Panc1 (cell line): ENCODE results near the gene TXNIP. TPM values are rescaled to one million over a fixed set of nuclear protein-coding genes. Genes with fewer than 3 reads are reported as not detected.

Experiments
- ATAC-seq: fragments of 200-7000 bp; cut with Tn5 transposase; 2 replicates; pipeline ENCODE4 v1.9.1; 2020; ENCODE audit warnings: mild to moderate bottlenecking, moderate library complexity
- BruUV-seq: library from RNA; stranded (reverse); fragments of 400-500 nt; replicated peaks from 2 replicates; lab custom pipeline; 2021; lab: Mats Ljungman, UMichigan
- CTCF ChIA-PET: fragments of 300-600 bp; sonication (Branson Sonifier 250); formaldehyde crosslinking; loops from one replicate; lab custom pipeline; 2022; ENCODE audit warnings: antibody characterized with exemption; lab: Charles Lee
- POLR2A ChIA-PET: fragments of 300-600 bp; sonication (Branson Sonifier 250); formaldehyde crosslinking; loops from one replicate; lab custom pipeline; 2022; ENCODE audit warnings: antibody characterized with exemption; lab: Charles Lee
- DNase-seq: peaks from one replicate; pipeline ENCODE4 v3.0.0-alpha.2; 2010; ENCODE audit warnings: low read depth, low spot score
- H3K27ac ChIP-seq: 2 replicates; pipeline ENCODE4 v1.5.1; 2011; ENCODE audit warnings: mild to moderate bottlenecking, low read length, inconsistent platforms
- H3K27me3 ChIP-seq: fragments of 200-500 bp; sonication (Bioruptor generic); 2 replicates; pipeline ENCODE4 v1.6.0; 2014; ENCODE audit warnings: low read length, inconsistent platforms; ENCODE audit not compliant: control insufficient read depth, insufficient read depth
- H3K36me3 ChIP-seq: fragments of 200-500 bp; sonication (Bioruptor generic); 2 replicates; pipeline ENCODE4 v1.5.1; 2014; ENCODE audit warnings: inconsistent platforms, mild to moderate bottlenecking, low read length, moderate library complexity; ENCODE audit not compliant: control insufficient read depth, insufficient read depth
- H3K4me1 ChIP-seq: 2 replicates; pipeline ENCODE4 v1.5.1; 2011; ENCODE audit warnings: inconsistent platforms, mild to moderate bottlenecking, low read length, moderate library complexity; ENCODE audit not compliant: control insufficient read depth, insufficient read depth
- H3K4me3 ChIP-seq, 2 experiments: 2 replicates each; pipeline ENCODE4 v1.5.1; 2011 to 2012; ENCODE audit warnings: low read depth in 2 of 2, low read length in 2 of 2, mild to moderate bottlenecking in 2 of 2, inconsistent platforms in 1 of 2, moderate library complexity in 1 of 2
- H3K9me3 ChIP-seq: fragments of 200-500 bp; sonication (Bioruptor generic); 2 replicates; pipeline ENCODE4 v1.5.1; 2014; ENCODE audit warnings: low read depth, mild to moderate bottlenecking, inconsistent platforms, low read length, moderate library complexity; ENCODE audit not compliant: control insufficient read depth, insufficient read depth
- POLR2AphosphoS5 ChIP-seq: IDR thresholded peaks from 2 replicates; pipeline ENCODE4 v1.6.1; 2012; ENCODE audit warnings: mild to moderate bottlenecking, low read depth, low read length, moderate library complexity
- REST ChIP-seq, 2 experiments: IDR thresholded peaks; 2 replicates each; pipeline ENCODE4 v1.6.1; 2011 to 2012; ENCODE audit warnings: low read depth in 2 of 2, control low read depth in 1 of 2, low read length in 1 of 2, mild to moderate bottlenecking in 1 of 2, moderate library complexity in 1 of 2; ENCODE audit not compliant: insufficient read depth in 1 of 2
- SIN3A ChIP-seq: IDR thresholded peaks from 2 replicates; pipeline ENCODE4 v1.6.1; 2012; ENCODE audit warnings: low read depth, mild to moderate bottlenecking, low read length, moderate library complexity, borderline replicate concordance; ENCODE audit not compliant: insufficient read depth
- TCF7L2 ChIP-seq: IDR thresholded peaks from 2 replicates; pipeline ENCODE4 v1.6.1; 2011; ENCODE audit warnings: mild to moderate bottlenecking, low read depth, low read length, inconsistent platforms
- in situ Hi-C: cut with HindIII; loops from 2 replicates; pipeline ENCODE4 v1.10.0; 2016; ENCODE audit warnings: low sequenced_read_pairs, low pct_unique_long_range_greater_than_20kb
- intact Hi-C: fragments of 100-400 bp; cut with micrococcal nuclease; formaldehyde crosslinking; loops from one replicate; pipeline ENCODE4 v1.10.0; 2022; ENCODE audit not compliant: unreplicated experiment
- total RNA-seq: library from RNA; stranded (reverse); gene quantifications from one replicate; pipeline ENCODE4 v1.2.1, GENCODE V29; 2021; ENCODE audit not compliant: unreplicated experiment
- TF ChIP-seq, protein P1 (sequence below): fragments of 450-650 bp; IDR thresholded peaks from 2 replicates; pipeline ENCODE4 v1.5.1; 2017; ENCODE audit warnings: mild to moderate bottlenecking

TXNIP gene
- total RNA-seq, 1 experiment from 2014 or later = 15.2 TPM

DNA sequence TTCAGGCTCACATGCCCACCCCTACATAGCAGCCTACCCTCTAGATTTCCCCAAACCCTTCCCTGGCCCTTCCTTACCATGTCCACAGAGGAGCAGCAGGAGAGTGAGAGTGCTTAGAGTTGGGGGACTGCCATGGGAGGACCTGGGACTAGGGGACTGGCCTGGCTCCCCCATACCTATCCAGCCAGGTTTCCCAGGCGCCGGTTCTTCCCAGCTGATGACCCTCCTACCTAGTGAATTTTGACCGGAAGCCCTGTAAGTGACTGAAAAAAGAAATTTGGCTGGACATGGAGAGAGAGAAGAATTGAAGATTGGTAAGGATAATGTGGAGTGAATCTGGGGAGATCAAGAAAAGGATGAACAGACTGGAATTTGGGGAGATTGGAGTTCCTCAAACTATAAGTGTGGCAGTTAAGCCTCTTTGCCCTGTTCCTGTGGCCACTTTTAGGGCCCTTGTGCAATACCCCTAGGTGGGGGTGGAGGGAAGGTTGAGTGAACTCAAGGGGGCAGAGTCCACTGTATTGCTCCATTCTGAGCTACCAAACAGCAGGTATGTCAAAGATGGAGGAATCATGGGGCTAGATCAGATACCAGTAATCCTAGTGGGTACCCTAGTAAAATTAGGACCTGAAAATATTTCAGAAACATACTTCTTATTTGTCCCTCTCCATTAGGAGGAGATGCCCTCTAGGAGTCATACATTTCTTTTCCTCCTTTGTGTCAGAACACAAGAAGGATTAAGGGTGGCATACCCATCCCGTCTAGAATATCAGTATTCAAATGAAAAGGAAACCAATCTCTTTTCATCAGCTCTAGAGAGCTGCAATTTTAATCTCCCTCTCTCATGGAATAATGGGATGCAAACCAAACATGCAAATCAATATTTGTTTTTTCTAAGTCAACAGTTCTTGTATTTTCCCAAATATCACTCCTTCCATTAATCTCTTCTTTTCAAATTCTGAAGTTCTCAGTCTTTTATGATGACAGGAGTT, 24.0 kb upstream of the TXNIP start:
- no peak for DNase-seq
- in situ Hi-C loops (no loop called here), intact Hi-C loops (no loop called here)
- Histone ChIP-seq H3K4me3 (no peak overlapping the region), H3K4me1 (no peaks in the 10 kb centered on the region), H3K27me3 (peaks cover 8% of the 10 kb centered on the region; the same call in 1 of the 2 replicates), H3K36me3 (no peaks in the 10 kb centered on the region), H3K9me3 (no peaks in the 10 kb centered on the region), H3K27ac (no peak overlapping the region)
- POLR2A ChIA-PET = no interaction called here
- no peak for ATAC-seq
- no peak for TF ChIP-seq REST (IDR thresholded peaks at IDR 0.05; ENCODE audit: insufficient read depth in 1 of 2, low read depth in 2 of 2, low read length in 1 of 2)
- TF ChIP-seq TCF7L2 = no peak
- no peak for TF ChIP-seq POLR2AphosphoS5
- CTCF ChIA-PET = no interaction called here
- BruUV-seq = no TSS peak

DNA sequence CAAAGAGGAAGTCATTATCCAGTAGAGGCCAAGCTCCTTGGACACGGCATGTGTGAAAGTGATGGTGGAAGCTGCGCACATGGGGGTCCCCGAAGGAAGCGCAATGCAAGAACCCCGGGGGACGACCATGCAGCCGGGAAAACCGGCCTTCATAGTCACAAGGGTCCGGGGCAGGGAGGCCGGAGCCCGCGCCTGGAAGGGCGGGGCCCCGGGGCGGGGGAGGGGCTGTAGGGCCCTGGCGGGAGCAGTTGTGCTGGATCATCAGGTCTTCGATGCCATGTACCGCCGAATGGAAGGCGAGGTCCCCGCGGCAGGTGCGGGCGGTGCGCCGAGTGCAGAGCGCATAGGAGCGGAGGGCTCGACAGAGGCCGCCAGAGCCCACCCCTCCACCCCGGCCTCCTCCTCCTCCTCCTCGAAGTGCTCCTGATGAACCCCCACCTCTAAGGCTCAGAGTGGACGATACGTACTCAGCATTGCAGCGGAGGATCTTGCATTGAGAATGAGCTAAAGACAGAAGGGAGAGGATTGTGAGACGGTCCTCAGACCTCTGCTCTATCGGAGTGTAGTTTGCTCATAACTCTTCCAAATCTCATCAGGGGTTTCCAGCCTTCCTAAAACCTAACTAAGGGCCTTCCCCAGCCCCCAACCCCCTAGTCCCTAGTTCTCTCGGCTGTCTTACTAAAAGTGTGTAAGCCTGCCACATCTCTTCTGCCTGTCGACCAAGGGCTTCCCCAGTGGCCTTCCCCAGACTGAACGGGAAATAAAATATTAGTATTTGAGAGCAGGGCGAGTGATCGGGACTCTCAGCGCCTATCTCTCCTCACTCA, 23.1 kb upstream of the TXNIP start:
- Histone ChIP-seq H3K4me1 (no peaks in the 10 kb centered on the region), H3K36me3 (no peaks in the 10 kb centered on the region), H3K9me3 (no peaks in the 10 kb centered on the region), H3K27ac (no peak overlapping the region), H3K4me3 (no peak overlapping the region), H3K27me3 (peaks cover 8% of the 10 kb centered on the region; the same call in 1 of the 2 replicates)
- no peak for TF ChIP-seq POLR2AphosphoS5
- CTCF ChIA-PET = no interaction called here
- POLR2A ChIA-PET = no interaction called here
- no TSS peak for BruUV-seq
- in situ Hi-C loops (no loop called here), intact Hi-C loops (no loop called here)
- DNase-seq = no peak
- no peak for ATAC-seq

DNA sequence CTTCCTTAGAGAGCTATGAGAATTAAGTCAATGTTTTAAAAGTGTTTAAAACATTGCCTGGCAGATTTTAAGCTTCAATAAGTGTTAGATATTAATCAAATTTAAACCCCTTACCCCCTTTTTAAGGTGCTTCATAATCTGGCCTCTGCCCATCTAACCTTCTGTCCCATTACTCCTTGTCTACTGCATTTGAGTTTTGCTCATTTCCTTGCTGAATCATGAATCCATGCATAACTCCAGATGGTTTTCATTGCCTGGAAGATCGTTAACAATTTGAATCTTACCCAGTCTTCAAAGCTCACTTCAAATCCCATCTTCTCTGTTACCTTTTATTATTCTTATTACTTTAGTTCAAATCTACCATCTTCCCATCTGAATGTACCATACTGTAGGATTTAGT, 20.5 kb upstream of the TXNIP start:
- TF ChIP-seq SIN3A (no peak), REST (IDR thresholded peaks at IDR 0.05; ENCODE audit: insufficient read depth in 1 of 2, low read depth in 2 of 2, low read length in 1 of 2) (no peak), TCF7L2 (no peak), POLR2AphosphoS5 (no peak)
- TF ChIP-seq, protein P1, sequence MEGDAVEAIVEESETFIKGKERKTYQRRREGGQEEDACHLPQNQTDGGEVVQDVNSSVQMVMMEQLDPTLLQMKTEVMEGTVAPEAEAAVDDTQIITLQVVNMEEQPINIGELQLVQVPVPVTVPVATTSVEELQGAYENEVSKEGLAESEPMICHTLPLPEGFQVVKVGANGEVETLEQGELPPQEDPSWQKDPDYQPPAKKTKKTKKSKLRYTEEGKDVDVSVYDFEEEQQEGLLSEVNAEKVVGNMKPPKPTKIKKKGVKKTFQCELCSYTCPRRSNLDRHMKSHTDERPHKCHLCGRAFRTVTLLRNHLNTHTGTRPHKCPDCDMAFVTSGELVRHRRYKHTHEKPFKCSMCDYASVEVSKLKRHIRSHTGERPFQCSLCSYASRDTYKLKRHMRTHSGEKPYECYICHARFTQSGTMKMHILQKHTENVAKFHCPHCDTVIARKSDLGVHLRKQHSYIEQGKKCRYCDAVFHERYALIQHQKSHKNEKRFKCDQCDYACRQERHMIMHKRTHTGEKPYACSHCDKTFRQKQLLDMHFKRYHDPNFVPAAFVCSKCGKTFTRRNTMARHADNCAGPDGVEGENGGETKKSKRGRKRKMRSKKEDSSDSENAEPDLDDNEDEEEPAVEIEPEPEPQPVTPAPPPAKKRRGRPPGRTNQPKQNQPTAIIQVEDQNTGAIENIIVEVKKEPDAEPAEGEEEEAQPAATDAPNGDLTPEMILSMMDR = no peak
- POLR2A ChIA-PET = no interaction called here
- Histone ChIP-seq H3K36me3 (no peaks in the 10 kb centered on the region), H3K27ac (no peak overlapping the region), H3K4me3 (no peak overlapping the region), H3K27me3 (peaks cover 6% of the 10 kb centered on the region; the same call in 1 of the 2 replicates), H3K9me3 (no peaks in the 10 kb centered on the region), H3K4me1 (no peaks in the 10 kb centered on the region)
- ATAC-seq (no peak), DNase-seq (no peak)
- in situ Hi-C loops (no loop called here), intact Hi-C loops (no loop called here)
- CTCF ChIA-PET = no interaction called here
- BruUV-seq = no TSS peak
